H1 (cell line): ENCODE data around the gene SFTPB. TPM values are rescaled to one million over a fixed set of nuclear protein-coding genes. Genes with fewer than 3 reads are reported as not detected.

ENCODE experiments used
- CTCF ChIA-PET: fragments of 300-600 bp; sonication (Branson Sonifier 250); formaldehyde crosslinking; loops from one replicate; lab custom pipeline; 2021; ENCODE audit not compliant: partially characterized antibody; lab: Charles Lee
- POLR2A ChIA-PET: fragments of 300-600 bp; sonication (Branson Sonifier 250); formaldehyde crosslinking; loops from one replicate; lab custom pipeline; 2021; ENCODE audit warnings: inconsistent platforms; ENCODE audit not compliant: partially characterized antibody; lab: Charles Lee
- DNase-seq, 2 experiments: peaks; one replicate each; pipeline versions ENCODE4 v3.0.0 to v3.0.0-alpha.2; 2010 to 2022; ENCODE audit warnings: low spot score in 2 of 2, low read depth in 1 of 2, mixed read lengths in 1 of 2
- FAIRE-seq: peaks from 2 replicates; lab custom pipeline; 2011; peaks lifted over from hg19 to GRCh38; lab: Jason Lieb, UNC
- H2AFZ ChIP-seq: 2 replicates; pipeline ENCODE4 v1.8.1; 2012; ENCODE audit warnings: low read length, inconsistent platforms
- H2AK5ac ChIP-seq: 2 replicates; pipeline ENCODE4 v1.6.1; 2013; ENCODE audit warnings: low read depth, low read length
- H2BK120ac ChIP-seq: replicated peaks from 2 replicates; pipeline ENCODE3; 2013; ENCODE audit warnings: low read depth, low read length, inconsistent platforms
- H2BK12ac ChIP-seq: 2 replicates; pipeline ENCODE4 v1.6.1; 2013; ENCODE audit warnings: low read depth, low read length
- H2BK15ac ChIP-seq: 2 replicates; pipeline ENCODE4 v1.6.1; 2013; ENCODE audit warnings: low read length
- H2BK20ac ChIP-seq: 2 replicates; pipeline ENCODE4 v1.6.1; 2013; ENCODE audit warnings: low read length
- H2BK5ac ChIP-seq: 2 replicates; pipeline ENCODE4 v1.6.1; 2013; ENCODE audit warnings: low read depth, low read length
- H3K14ac ChIP-seq: 2 replicates; pipeline ENCODE4 v1.6.1; 2013; ENCODE audit warnings: inconsistent platforms; ENCODE audit not compliant: insufficient read length
- H3K18ac ChIP-seq: 2 replicates; pipeline ENCODE4 v1.6.1; 2013; ENCODE audit warnings: low read length; ENCODE audit errors: extremely low read depth
- H3K23ac ChIP-seq: 2 replicates; pipeline ENCODE4 v1.6.1; 2013; ENCODE audit warnings: inconsistent platforms; ENCODE audit not compliant: insufficient read length
- H3K23me2 ChIP-seq: 2 replicates; pipeline ENCODE4 v1.6.1; 2013; ENCODE audit warnings: low read depth, low read length
- H3K27ac ChIP-seq: 2 replicates; pipeline ENCODE4 v1.6.1; 2011; ENCODE audit warnings: low read depth, low read length, inconsistent platforms
- H3K27me3 ChIP-seq, 4 experiments: replicated peaks in 1 of 4; 1 replicate in 1 of 4; 2 replicates in 3 of 4; pipeline versions ENCODE4 v1.6.1 to v1.8.1; 2011 to 2013; ENCODE audit warnings: low read length in 3 of 4, mild to moderate bottlenecking in 3 of 4, inconsistent platforms in 2 of 4, mixed read lengths in 2 of 4, moderate library complexity in 1 of 4; ENCODE audit not compliant: control insufficient read depth in 3 of 4, insufficient read depth in 3 of 4; ENCODE audit errors: extremely low read depth in 1 of 4
- H3K36me3 ChIP-seq, 4 experiments: 2 replicates each; pipeline versions ENCODE4 v1.6.1 to v1.8.1; 2011 to 2013; ENCODE audit warnings: mild to moderate bottlenecking in 4 of 4, low read length in 3 of 4, moderate library complexity in 2 of 4, control low read depth in 1 of 4, inconsistent platforms in 1 of 4; ENCODE audit not compliant: insufficient read depth in 4 of 4, control insufficient read depth in 2 of 4
- H3K4ac ChIP-seq: replicated peaks from 2 replicates; pipeline ENCODE3; 2013; ENCODE audit warnings: low read length, low read depth, mixed read lengths, inconsistent platforms; ENCODE audit not compliant: insufficient read length
- H3K4me1 ChIP-seq, 4 experiments: replicated peaks in 1 of 4; 1 replicate in 1 of 4; 2 replicates in 3 of 4; pipeline versions ENCODE4 v1.6.1 to v1.8.1; 2011 to 2013; ENCODE audit warnings: low read length in 3 of 4, inconsistent platforms in 2 of 4, mixed read lengths in 1 of 4; ENCODE audit not compliant: insufficient read depth in 4 of 4, control insufficient read depth in 3 of 4
- H3K4me2 ChIP-seq, 2 experiments: 2 replicates each; pipeline versions ENCODE4 v1.6.1 to v1.8.1; 2011 to 2013; ENCODE audit warnings: low read depth in 2 of 2, low read length in 2 of 2, control low read depth in 1 of 2, inconsistent platforms in 1 of 2, mild to moderate bottlenecking in 1 of 2; ENCODE audit not compliant: insufficient read depth in 1 of 2
- H3K4me3 ChIP-seq, 4 experiments: fragments of 200-600, 300-600 bp in 1 of 4; sonication (generic), shearing (Covaris generic), sonication (Bioruptor Twin) in 1 of 4; 2 replicates each; pipeline versions ENCODE4 v1.5.1 to v1.8.1; 2011 to 2016; ENCODE audit warnings: low read length in 4 of 4, low read depth in 3 of 4, control low read depth in 2 of 4, inconsistent platforms in 2 of 4, mild to moderate bottlenecking in 2 of 4, mixed read lengths in 1 of 4, moderate library complexity in 1 of 4; ENCODE audit not compliant: insufficient read depth in 2 of 4; ENCODE audit errors: extremely low read depth in 1 of 4
- H3K56ac ChIP-seq: replicated peaks from 2 replicates; pipeline ENCODE3; 2013; ENCODE audit warnings: low read depth, mild to moderate bottlenecking, mixed read lengths, low read length, inconsistent platforms; ENCODE audit not compliant: insufficient read length
- H3K79me1 ChIP-seq: 2 replicates; pipeline ENCODE4 v1.6.1; 2013; ENCODE audit warnings: low read depth, low read length, control low read depth
- H3K79me2 ChIP-seq, 2 experiments: 2 replicates each; pipeline versions ENCODE4 v1.6.1 to v1.8.1; 2012 to 2013; ENCODE audit warnings: low read length in 2 of 2, mild to moderate bottlenecking in 2 of 2, inconsistent platforms in 1 of 2; ENCODE audit not compliant: insufficient read depth in 2 of 2, control insufficient read depth in 1 of 2
- H3K9ac ChIP-seq, 4 experiments: replicated peaks in 1 of 4; 1 replicate in 1 of 4; 2 replicates in 3 of 4; pipeline versions ENCODE4 v1.6.1 to v1.8.1; 2011 to 2013; ENCODE audit warnings: low read depth in 3 of 4, low read length in 3 of 4, control low read depth in 2 of 4, mild to moderate bottlenecking in 2 of 4, moderate library complexity in 2 of 4, inconsistent platforms in 1 of 4; ENCODE audit errors: extremely low read depth in 1 of 4
- H3K9me3 ChIP-seq, 2 experiments: 2 replicates each; pipeline versions ENCODE4 v1.6.1 to v1.8.1; 2012 to 2013; ENCODE audit warnings: mild to moderate bottlenecking in 2 of 2, moderate library complexity in 2 of 2, control low read depth in 1 of 2, inconsistent platforms in 1 of 2, low read depth in 1 of 2, low read length in 1 of 2, mixed read lengths in 1 of 2; ENCODE audit not compliant: insufficient read depth in 2 of 2
- H4K20me1 ChIP-seq, 2 experiments: replicated peaks in 1 of 2; 2 replicates each; pipeline versions ENCODE3 to v1.8.1; 2011 to 2013; ENCODE audit warnings: inconsistent platforms in 2 of 2, low read length in 2 of 2, mild to moderate bottlenecking in 1 of 2; ENCODE audit not compliant: insufficient read depth in 2 of 2, control insufficient read depth in 1 of 2
- H4K5ac ChIP-seq: 2 replicates; pipeline ENCODE4 v1.6.1; 2013; ENCODE audit warnings: low read length, low read depth, mixed read lengths, inconsistent platforms; ENCODE audit not compliant: insufficient read length
- H4K8ac ChIP-seq: 2 replicates; pipeline ENCODE4 v1.8.0; 2013; ENCODE audit warnings: mild to moderate bottlenecking, moderate library complexity, low read length, inconsistent platforms; ENCODE audit not compliant: insufficient read depth; ENCODE audit errors: extremely low read depth
- H4K91ac ChIP-seq: replicated peaks from 2 replicates; pipeline ENCODE3; 2013; ENCODE audit warnings: low read length, mixed read lengths, inconsistent platforms; ENCODE audit not compliant: insufficient read length
- CEBPB ChIP-seq: IDR thresholded peaks from 2 replicates; pipeline ENCODE4 v1.6.1; 2012; ENCODE audit warnings: low read depth, low read length
- KDM1A ChIP-seq: fragments of 200-600, 300-600 bp; sonication (generic); IDR thresholded peaks from 2 replicates; pipeline ENCODE4 v1.7.1; 2016; ENCODE audit warnings: mild to moderate bottlenecking, low read length, borderline replicate concordance
- POLR2A ChIP-seq, 2 experiments: IDR thresholded peaks; 1 replicate in 1 of 2; 2 replicates in 1 of 2; pipeline ENCODE4 v1.6.1; 2011; ENCODE audit warnings: low read depth in 2 of 2, low read length in 2 of 2, mild to moderate bottlenecking in 2 of 2; ENCODE audit errors: control extremely low read depth in 1 of 2
- POU5F1 ChIP-seq: IDR thresholded peaks from 2 replicates; pipeline ENCODE4 v1.6.1; 2011; ENCODE audit warnings: low read depth, mild to moderate bottlenecking, low read length, moderate library complexity
- RFX5 ChIP-seq: IDR thresholded peaks from 2 replicates; pipeline ENCODE4 v1.6.1; 2011; ENCODE audit warnings: low read depth, low read length, improper control_type of control experiment, borderline replicate concordance
- SIRT6 ChIP-seq: IDR thresholded peaks from one replicate; pipeline ENCODE4 v1.7.1; 2012; ENCODE audit warnings: low read length, inconsistent platforms
- TBP ChIP-seq: IDR thresholded peaks from 2 replicates; pipeline ENCODE4 v1.6.1; 2011; ENCODE audit warnings: low read depth, low read length, improper control_type of control experiment
- TCF12 ChIP-seq: IDR thresholded peaks from 2 replicates; pipeline ENCODE4 v1.6.1; 2011; ENCODE audit warnings: low read depth, mild to moderate bottlenecking, low read length
- TEAD4 ChIP-seq: IDR thresholded peaks from 2 replicates; pipeline ENCODE4 v1.6.1; 2012; ENCODE audit warnings: low read depth, low read length, inconsistent platforms, mixed read lengths
- WGBS, 2 experiments: shearing (Covaris generic) in 1 of 2; methylation state at CpG; one replicate each; pipeline versions ENCODE4 v1.1.6 to v1.1.7; 2013 to 2015; ENCODE audit warnings: low lambda C conversion rate in 2 of 2, mixed read lengths in 2 of 2, inconsistent platforms in 1 of 2, low coverage in 1 of 2, missing lambda C conversion rate in 1 of 2; ENCODE audit not compliant: insufficient replicate concordance in 2 of 2, insufficient coverage in 1 of 2, insufficient read length in 1 of 2; ENCODE audit errors: extremely low coverage in 1 of 2, missing lambda C conversion rate in 1 of 2; 5-methylcytosine and 5-hydroxymethylcytosine counted together
- polyA plus RNA-seq, 7 experiments: library from polyadenylated mRNA; depleted of rRNA in 3 of 7; stranded (reverse) in 5 of 7; unstranded in 2 of 7; fragments of >200 nt in 5 of 7; fragments of 200-250 nt in 2 of 7; gene quantifications; 1 replicate in 5 of 7; 2 replicates in 1 of 7; 4 replicates in 1 of 7; pipeline versions ENCODE4 v1.2.1 to v1.2.3, GENCODE V29; 2011 to 2013; ENCODE audit warnings: missing spikeins in 2 of 7, mixed read lengths in 2 of 7
- total RNA-seq: library from RNA; stranded (reverse); fragmentation: NEBNext Ultra II Directional; extraction: Animal tissue kit (Norgen Biotek cat#: 25700); gene quantifications from 2 replicates; pipeline ENCODE4 v1.2.1, GENCODE V29; 2021
- TF ChIP-seq, protein P1 (sequence below): IDR thresholded peaks from 2 replicates; pipeline ENCODE4 v1.6.1; 2011; ENCODE audit warnings: low read length, improper control_type of control experiment

The SFTPB gene
- total and polyA plus RNA-seq, 2 of the 8 experiments (the other 6 are each of a cell fraction or from before 2014, with no cell fraction given) = not detected

DNA sequence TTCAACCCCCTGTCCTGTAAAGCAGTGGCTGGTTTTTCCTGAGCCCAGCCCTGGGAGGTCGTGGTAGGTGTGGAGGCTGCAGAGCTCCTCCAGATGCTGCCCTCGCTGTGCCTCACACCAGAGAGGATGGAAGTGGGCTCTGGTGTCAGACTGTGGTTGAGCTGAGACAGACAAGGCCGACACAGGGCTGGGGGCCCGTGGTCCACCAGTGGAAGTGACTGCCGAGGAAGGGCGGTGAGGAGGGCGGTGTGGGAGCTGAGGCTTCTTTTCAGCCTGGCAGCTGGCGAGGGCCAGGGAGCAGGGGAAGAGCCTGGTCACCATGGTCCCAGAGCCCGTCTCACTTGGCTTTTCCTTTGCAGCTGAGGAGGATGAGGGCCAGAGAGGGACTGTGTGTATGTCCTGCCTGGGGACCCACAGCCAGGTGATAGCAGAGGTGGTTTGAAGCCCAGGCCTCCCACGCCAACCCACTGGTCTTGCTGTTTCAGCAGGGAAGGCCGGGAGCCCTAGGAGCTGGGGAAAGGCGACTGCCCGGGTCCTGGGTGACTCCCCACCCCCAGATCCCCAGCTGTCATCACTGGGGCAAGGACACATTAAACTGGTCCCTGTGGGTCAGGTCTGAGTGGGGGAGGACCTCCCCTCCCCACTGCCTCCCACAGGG, 8.5 kb downstream of the SFTPB start:
- Histone ChIP-seq H4K5ac (no peak overlapping the region), H3K23me2 (no peaks in the 10 kb centered on the region), H2BK5ac (no peak overlapping the region), H3K79me1 (no peaks in the 10 kb centered on the region; the same call in 1 of the 2 replicates), H3K27me3 (no peaks in the 10 kb centered on the region), H3K4me2 (no peak overlapping the region), H4K20me1 (peaks cover 2 to 3% of the 10 kb centered on the region in 2 experiments), H3K18ac (no peak overlapping the region), H4K91ac (no peak overlapping the region), H3K79me2 (no peaks in the 10 kb centered on the region), H2AK5ac (no peak overlapping the region), H3K4me3 (no peak overlapping the region), H2AFZ (no peak overlapping the region), H4K8ac (peak overlapping the region; percentile 53), H2BK120ac (no peak overlapping the region), H3K56ac (no peak overlapping the region), H3K9ac (no peak overlapping the region), H3K4me1 (peaks cover 0 to 3% (median 0%) of the 10 kb centered on the region in 4 experiments; a peak in 1 of 7 replicates), H2BK20ac (no peak overlapping the region), H3K23ac (no peak overlapping the region), H2BK12ac (no peak overlapping the region), H3K36me3 (peaks cover 0 to 5% (median 1%) of the 10 kb centered on the region in 4 experiments; a peak in 2 of 8 replicates), H3K9me3 (no peaks in the 10 kb centered on the region), H3K14ac (no peak overlapping the region), H3K4ac (no peak overlapping the region), H3K27ac (no peak overlapping the region), H2BK15ac (no peak overlapping the region)
- DNase-seq (no peak), FAIRE-seq (no peak)
- TF ChIP-seq, protein P1, sequence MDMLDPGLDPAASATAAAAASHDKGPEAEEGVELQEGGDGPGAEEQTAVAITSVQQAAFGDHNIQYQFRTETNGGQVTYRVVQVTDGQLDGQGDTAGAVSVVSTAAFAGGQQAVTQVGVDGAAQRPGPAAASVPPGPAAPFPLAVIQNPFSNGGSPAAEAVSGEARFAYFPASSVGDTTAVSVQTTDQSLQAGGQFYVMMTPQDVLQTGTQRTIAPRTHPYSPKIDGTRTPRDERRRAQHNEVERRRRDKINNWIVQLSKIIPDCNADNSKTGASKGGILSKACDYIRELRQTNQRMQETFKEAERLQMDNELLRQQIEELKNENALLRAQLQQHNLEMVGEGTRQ = no peak
- no peak for TF ChIP-seq SIRT6
- TF ChIP-seq KDM1A = no peak
- TF ChIP-seq TEAD4 = no peak
- TF ChIP-seq TCF12 = no peak
- no peak for TF ChIP-seq POU5F1
- TF ChIP-seq TBP = no peak
- no peak for TF ChIP-seq POLR2A (IDR thresholded peaks at IDR 0.05; ENCODE audit: control extremely low read depth in 1 of 2, low read depth in 2 of 2, low read length in 2 of 2)
- TF ChIP-seq RFX5 = no peak
- TF ChIP-seq CEBPB = no peak
- POLR2A ChIA-PET = interaction anchor here (1.0 to 2.6 kb wide), 6 partner anchors 9 to 121 kb away, joined by 4 to 9 read pairs (median 4); partner anchors contain the start of gene MAT2A
- 94% methylated on average over 11 of the region's 13 CpGs; no CpG with 5 or more reads in 1 of the 2 experiments for WGBS, 2 experiments
- CTCF ChIA-PET = interaction anchor here (0.7 to 5.8 kb wide), 10 partner anchors 10 to 179 kb away, joined by 3 to 38 read pairs (median 4); no protein-coding TSS in a partner anchor
